NCI-H2196 treated with DMSO at 0.1 percent for 48 hours (cell line): ENCODE results near the gene CIB4.

ENCODE experiments used
- DNase-seq: peaks from one replicate; lab custom pipeline; 2025; ENCODE audit not compliant: unreplicated experiment; lab: John Stamatoyannopoulos, UW

CIB4 gene

GRCh38 chr2:26609205-26609631 is 31.9 kb downstream of the CIB4 start:
- no peak for DNase-seq

DNA sequence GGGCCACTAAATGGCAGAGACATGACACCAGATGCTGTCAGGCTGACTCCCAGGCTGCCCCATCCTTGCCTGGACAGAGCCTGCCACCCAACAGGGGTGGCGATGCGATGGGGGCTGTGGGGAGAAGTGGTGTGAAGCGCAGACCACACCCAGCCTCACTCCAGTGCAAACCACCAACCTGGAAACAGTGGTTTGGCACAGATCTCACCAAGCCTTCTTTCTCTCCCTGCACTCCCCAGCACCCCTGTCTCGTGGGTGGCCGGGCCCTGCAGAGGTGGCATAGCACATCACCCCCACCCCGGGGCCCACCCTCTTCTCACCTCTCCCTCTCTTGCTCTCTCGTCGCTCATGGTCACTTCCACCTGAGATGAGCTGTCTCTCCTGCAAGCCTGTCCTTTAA is 32.6 kb downstream of the CIB4 start:
- DNase-seq = no peak

DNA sequence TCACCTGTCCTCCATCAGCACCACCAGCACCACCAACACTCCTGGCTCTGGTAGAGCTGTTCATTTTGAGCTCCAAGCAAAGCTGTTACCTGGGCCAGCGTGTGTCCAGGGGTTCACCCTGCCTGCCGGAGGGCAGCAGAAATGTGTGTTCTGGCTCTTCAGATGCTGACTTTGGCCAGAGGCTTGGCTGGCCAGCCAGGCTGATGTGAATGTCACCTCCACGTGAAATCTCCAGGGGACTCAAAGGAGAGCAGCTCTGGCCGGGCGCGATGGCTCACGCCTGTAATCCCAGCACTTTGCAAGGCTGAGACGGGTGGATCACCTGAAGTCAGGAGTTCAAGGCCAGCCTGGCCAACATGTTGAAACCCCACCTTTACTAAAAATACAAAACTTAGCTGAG is 33.5 kb downstream of the CIB4 start:
- no peak for DNase-seq

GRCh38 chr2:26606847-26607190 is 34.3 kb downstream of the CIB4 start:
- DNase-seq = no peak

DNA sequence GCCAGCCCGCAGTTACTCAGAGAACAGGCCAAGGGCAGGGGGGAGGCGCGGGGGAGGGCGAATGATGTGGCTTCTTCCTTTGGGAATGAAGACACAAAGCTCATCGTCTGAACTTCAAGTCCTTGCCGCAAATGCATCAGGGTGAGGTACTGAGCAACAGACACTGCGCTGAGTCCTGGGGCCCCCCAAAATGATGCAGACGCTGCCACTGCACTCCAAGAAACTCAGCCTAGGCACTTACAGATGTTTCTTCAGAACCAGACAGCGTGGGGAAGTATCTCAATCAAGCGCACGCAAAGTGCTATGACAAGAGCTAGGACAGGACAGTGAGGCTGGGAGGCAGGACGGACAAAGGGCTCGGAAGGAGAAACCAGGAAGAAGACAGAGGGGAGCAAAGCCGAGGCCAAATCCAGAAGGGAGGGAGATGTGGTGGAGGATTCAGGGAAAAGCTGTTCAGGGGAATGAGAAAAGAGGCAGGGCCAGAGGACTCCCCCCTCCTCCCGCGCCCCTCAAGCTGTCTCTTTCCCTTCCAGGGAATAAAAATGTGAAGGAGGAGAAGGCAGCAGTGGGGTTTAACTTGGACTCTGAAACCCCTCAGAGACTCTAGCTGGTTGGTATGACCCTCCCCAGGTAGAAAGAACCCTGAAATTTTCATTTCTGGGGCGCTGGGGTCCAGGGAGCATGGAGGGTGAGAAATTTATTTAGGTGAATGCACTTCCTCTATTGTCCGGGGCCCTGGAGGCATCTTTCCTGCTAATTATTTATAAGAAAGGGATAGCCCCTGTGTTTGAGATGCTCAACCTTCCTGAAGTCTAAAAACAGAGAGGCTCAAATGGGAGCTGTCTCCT is 34.9 kb downstream of the CIB4 start:
- no peak for DNase-seq

GRCh38 chr2:26605195-26605998 is 35.8 kb downstream of the CIB4 start:
- DNase-seq = peak; percentile 61

DNA sequence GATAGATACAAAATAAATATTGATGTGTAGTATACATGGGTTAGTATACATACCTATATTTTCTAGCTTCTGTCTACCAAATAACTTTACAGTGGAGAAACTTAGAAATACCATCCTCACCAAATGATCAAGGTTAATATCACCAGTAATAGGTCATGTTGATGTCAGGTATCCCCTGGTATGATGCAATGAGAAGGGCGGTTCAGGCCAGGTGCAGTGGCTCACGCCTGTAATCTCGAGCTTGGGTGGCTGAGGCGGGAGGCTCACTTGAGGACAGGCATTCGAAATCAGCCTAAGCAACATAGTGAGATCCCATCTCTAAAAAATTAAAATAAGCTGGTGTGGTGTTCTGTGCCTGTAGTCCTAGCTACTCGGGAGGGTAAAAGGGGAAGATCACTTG is 38.6 kb downstream of the CIB4 start:
- no peak for DNase-seq

GRCh38 chr2:26599387-26599786 is 41.8 kb downstream of the CIB4 start:
- DNase-seq = no peak

- DNase-seq = no peak
Measured at GRCh38 chr2:26598996-26599373, 42.2 kb downstream of the CIB4 start.

- DNase-seq = no peak
Measured at GRCh38 chr2:26598336-26598995, 42.7 kb downstream of the CIB4 start.

DNA sequence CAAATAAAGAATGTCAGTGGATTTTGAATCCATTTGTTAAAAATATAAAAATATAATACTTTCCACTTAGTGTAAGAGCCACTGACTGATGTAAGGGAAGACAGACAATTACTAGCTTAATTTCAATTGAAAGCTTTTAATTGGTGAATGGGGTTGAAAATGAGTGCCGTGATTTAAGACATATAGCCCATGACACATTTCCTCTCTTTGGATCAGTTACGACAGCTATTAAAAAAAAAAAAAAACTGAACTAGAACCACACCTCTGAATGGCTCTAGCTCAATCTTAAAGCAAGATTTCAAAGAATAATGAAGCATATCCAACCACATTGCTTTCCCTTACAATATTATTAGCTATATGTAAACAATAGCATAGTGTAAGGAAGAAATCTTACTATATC is 44.0 kb downstream of the CIB4 start:
- DNase-seq = no peak

DNA sequence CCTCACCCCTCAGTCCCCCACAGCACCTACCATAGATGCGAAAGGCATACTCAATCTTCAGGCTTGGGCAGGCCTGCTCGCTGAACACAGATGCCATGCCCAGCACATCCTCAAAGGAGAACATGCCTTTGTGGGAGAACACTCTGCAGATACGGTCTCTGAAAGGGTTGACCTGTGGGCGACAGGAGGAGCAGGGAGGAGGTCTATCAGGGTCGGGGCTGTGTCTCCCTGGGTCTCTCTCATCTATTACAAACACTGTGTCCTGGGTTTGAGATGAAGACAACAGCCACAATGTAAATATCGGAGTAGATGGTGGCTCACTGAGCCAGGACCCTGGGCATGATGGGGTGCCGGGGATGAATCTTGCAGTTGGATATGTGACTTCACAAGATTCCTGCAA is 46.0 kb downstream of the CIB4 start:
- no peak for DNase-seq

- DNase-seq = no peak
Measured at GRCh38 chr2:26591619-26592505, 49.3 kb downstream of the CIB4 start.

DNA sequence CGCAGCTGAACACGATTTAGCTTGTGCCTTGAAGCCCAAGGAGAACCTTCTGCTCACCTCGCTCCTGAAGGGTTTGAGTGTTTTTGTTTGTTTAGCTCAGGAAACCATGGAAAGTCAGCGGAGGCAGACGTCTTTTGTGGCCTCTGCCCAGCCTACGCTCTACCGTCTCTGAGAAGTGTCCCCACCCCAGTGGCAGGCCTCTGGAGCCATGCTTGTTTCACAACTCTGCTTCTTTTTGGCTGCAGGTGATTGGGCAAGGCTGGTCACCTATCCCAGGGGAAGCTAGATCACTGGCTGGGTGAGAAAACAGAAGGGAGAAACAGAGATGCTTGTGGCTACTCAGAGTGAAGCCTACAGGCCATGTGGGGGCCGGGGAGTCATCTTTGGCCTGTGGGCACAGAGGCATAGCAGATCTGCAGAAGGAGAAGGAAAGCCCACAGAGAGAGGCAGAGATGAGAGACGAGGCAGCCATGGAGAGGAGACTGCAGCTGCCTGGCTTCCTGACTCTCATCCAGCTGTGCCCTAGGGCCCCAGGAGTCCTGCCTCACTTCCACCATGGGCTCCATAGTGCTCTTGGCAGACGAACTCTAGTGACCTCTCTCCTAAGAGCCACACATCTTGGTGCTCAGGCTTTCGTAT is 50.1 kb downstream of the CIB4 start:
- no peak for DNase-seq

DNA sequence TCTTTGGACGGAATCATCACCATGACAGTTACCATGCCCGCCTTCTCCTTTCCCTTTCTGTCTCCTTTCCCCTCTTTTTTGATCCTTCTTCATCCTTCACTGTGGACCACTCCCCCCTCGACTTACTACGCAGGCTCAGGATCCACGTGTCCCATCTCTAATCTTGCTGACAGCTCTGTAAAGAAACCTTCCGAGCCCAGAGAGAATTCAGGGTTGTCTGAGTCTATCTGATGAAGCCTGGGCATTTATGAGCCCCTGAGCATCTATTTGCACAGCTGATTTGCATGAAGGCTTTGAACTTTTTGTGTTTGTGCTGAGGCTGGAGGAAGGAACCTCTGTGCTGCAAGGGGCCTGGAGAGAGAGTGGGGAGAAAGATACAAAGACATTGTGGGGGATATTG is 50.7 kb downstream of the CIB4 start:
- no peak for DNase-seq

GRCh38 chr2:26588576-26588975 is 52.6 kb downstream of the CIB4 start:
- DNase-seq = no peak

DNA sequence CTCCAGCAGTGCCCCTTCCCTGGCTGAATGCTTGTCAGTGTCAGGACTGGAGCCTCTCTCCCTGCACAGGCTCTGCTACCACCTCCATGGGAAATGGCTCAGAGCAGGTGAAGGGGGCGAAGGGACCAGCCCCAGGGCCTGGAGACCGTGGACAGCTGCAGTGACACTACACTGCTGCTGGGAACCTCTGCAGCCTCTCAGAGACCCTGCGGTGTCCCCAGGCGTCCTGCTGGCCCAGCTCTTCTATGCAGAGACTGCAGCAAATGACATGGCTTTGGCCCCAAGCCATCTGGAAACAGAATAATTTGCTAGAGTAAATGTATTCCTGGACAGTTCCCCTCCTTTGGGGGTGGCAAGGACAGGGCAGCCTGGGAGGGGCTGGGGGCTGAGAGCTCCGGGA is 53.2 kb downstream of the CIB4 start:
- no peak for DNase-seq

DNA sequence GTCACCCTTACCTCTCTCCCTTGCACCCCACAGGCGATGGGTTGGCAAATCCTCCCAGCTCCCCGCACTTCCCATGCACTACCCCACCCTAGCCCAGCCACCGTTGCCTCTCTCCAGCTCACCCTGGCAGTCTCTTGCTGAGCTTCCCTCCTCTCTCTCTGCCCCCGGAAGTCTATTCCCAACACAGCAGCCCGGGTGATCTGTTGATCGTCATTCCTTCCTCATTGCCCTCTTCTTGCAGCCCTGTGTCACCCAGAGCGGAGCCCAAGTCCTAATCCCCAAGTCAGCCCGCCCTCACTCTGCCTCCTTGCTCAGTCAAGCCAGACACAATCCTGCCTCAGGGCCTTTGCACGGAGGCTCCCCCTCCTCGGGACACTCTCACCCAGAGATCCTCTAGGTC is 55.2 kb downstream of the CIB4 start:
- DNase-seq = no peak

- DNase-seq = no peak
Measured at GRCh38 chr2:26585100-26585499, 56.1 kb downstream of the CIB4 start.

- DNase-seq = no peak
Measured at GRCh38 chr2:26584656-26585055, 56.5 kb downstream of the CIB4 start.
